Measurements from ENCODE around the gene KLHL17. TPM values are rescaled to one million over a fixed set of nuclear protein-coding genes. Genes with fewer than 3 reads are reported as not detected.

The KLHL17 gene
- total and polyA plus RNA-seq, 10 of the 15 experiments (the other 5 are each of a cell fraction or from before 2014, with no cell fraction given), result 0.03 to 30.6 (median 5.3) TPM

DNA sequence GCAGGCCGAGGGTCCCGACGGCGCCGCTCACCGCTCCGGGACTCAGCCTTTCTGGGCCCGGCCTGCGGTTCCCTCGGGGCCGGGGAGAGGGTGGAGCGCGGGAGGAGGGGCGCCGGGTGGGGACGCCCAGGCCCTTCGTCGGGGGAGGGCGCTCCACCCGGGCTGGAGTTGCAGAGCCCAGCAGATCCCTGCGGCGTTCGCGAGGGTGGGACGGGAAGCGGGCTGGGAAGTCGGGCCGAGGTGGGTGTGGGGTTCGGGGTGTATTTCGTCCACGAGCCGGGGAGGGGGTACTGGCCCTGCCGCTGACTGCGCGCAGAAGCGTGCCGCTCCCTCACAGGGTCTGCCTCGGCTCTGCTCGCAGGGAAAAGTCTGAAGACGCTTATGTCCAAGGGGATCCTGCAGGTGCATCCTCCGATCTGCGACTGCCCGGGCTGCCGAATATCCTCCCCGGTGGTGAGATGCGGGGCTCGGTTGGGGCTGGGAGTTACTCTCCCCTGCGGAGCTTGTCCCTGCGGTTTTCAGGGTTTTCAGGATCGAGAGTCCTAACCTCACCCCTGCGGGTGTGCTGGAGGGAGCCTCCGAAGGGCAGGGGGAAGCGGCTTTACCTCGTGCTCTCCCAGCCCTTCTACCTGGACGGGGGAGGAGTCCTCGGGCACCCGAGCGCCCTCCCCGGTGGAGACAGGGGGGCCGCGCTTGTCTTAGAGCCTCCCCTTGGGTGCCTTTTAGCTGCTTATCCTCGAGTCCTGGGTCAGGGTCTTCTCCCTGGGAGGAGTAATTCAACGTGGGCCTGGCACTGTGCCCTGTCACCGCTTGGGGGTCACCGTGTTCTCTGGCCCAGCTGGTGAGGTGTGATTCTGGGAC is 34.6 kb upstream of the KLHL17 start:
- no peak for ATAC-seq
- no peaks in the 10 kb centered on the region for H3K79me2 ChIP-seq (ENCODE audit: control insufficient read depth, insufficient read depth, low read length)
- no peak overlapping the region for H3K9ac ChIP-seq (ENCODE audit: control insufficient read depth, insufficient read depth, low read length)
- no peaks in the 10 kb centered on the region for H3K4me1 ChIP-seq (ENCODE audit: control insufficient read depth, insufficient read depth, low read length)
- no peaks in the 10 kb centered on the region; the same call in 1 of the 2 replicates for H4K20me1 ChIP-seq (ENCODE audit: control insufficient read depth, insufficient read depth)
- in situ Hi-C loops (cut with MboI), result no loop called here
- ChIA-PET SMC1A (ENCODE audit: uncharacterized antibody, unreplicated experiment) (no interaction called here), CTCF (no interaction called here), RAD21 (ENCODE audit: unreplicated experiment) (no interaction called here), POLR2A (no interaction called here)
- intact Hi-C loops (cut with micrococcal nuclease; ENCODE audit: unreplicated experiment), result no loop called here
- peak; percentile 92 for TF ChIP-seq SUZ12 (IDR thresholded peaks at IDR 0.05; ENCODE audit: unreplicated experiment)
- TF ChIP-seq, protein P1, sequence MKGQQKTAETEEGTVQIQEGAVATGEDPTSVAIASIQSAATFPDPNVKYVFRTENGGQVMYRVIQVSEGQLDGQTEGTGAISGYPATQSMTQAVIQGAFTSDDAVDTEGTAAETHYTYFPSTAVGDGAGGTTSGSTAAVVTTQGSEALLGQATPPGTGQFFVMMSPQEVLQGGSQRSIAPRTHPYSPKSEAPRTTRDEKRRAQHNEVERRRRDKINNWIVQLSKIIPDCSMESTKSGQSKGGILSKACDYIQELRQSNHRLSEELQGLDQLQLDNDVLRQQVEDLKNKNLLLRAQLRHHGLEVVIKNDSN (IDR thresholded peaks at IDR 0.05; ENCODE audit: borderline replicate concordance, extremely low read length, insufficient read depth, low read depth, low read length), result no peak
- H3K36me3 ChIP-seq (ENCODE audit: control insufficient read depth in 2 of 2, insufficient read depth in 2 of 2, low read length in 1 of 2), result no peaks in the 10 kb centered on the region
- no peaks in the 10 kb centered on the region for H3K9me3 ChIP-seq (replicated peaks; ENCODE audit: control insufficient read depth, insufficient read depth, low read length)
- 6% methylated on average over 64 of the region's 65 CpGs for WGBS (ENCODE audit: insufficient coverage, insufficient replicate concordance, low lambda C conversion rate, missing lambda C conversion rate)
- H2AFZ ChIP-seq (ENCODE audit: control insufficient read depth, low read depth, low read length), result no peak overlapping the region
- no peak overlapping the region for H3K4me2 ChIP-seq (ENCODE audit: control insufficient read depth, insufficient read depth)
- H3K27me3 ChIP-seq (replicated peaks in 1 of 2; ENCODE audit: control insufficient read depth in 2 of 2, insufficient read depth in 2 of 2, low read length in 1 of 2), result peaks cover 16 to 21% of the 10 kb centered on the region in 2 experiments
- H3K27ac ChIP-seq (ENCODE audit: control insufficient read depth, insufficient read depth), result no peak overlapping the region
- no TSS peak for BruUV-seq (replicated peaks)
- no peak overlapping the region for H3K4me3 ChIP-seq
- FAIRE-seq, result no peak
- no peak for DNase-seq (ENCODE audit: low read depth, low spot score)

DNA sequence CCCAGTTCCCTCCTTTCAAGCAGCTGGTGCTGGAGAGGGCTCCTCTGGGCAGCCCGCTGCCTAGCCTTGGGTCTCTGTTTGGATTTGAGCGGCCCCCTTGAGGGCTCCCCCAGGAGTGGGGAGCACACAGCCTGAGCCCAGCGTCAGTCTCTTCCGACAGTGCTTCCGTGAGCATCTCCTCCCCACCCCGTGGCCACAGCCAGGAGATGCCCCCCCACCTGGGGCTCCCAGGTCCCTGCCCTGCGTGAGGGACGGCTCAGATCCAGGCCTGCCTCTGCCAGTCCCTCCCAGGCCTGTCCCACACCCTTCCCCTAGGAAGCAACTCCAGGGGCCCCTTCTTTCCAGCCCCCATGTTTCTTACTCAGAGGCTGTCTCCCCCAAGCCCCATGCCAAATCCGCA is 33.1 kb upstream of the KLHL17 start:
- Histone ChIP-seq H4K20me1 (ENCODE audit: control insufficient read depth, insufficient read depth) (no peaks in the 10 kb centered on the region; the same call in 1 of the 2 replicates), H3K9me3 (replicated peaks; ENCODE audit: control insufficient read depth, insufficient read depth, low read length) (no peaks in the 10 kb centered on the region), H3K36me3 (ENCODE audit: control insufficient read depth in 2 of 2, insufficient read depth in 2 of 2, low read length in 1 of 2) (no peaks in the 10 kb centered on the region), H3K27me3 (replicated peaks in 1 of 2; ENCODE audit: control insufficient read depth in 2 of 2, insufficient read depth in 2 of 2, low read length in 1 of 2) (peaks cover 16 to 19% of the 10 kb centered on the region in 2 experiments), H3K27ac (ENCODE audit: control insufficient read depth, insufficient read depth) (no peak overlapping the region), H3K79me2 (ENCODE audit: control insufficient read depth, insufficient read depth, low read length) (no peaks in the 10 kb centered on the region), H3K4me1 (ENCODE audit: control insufficient read depth, insufficient read depth, low read length) (no peaks in the 10 kb centered on the region), H3K4me2 (ENCODE audit: control insufficient read depth, insufficient read depth) (no peak overlapping the region), H3K4me3 (no peak overlapping the region), H2AFZ (ENCODE audit: control insufficient read depth, low read depth, low read length) (no peak overlapping the region), H3K9ac (ENCODE audit: control insufficient read depth, insufficient read depth, low read length) (no peak overlapping the region)
- RAD21 ChIA-PET (ENCODE audit: unreplicated experiment), result no interaction called here
- in situ Hi-C loops (cut with MboI), result no loop called here
- FAIRE-seq, result no peak
- SMC1A ChIA-PET (ENCODE audit: uncharacterized antibody, unreplicated experiment), result no interaction called here
- WGBS (ENCODE audit: insufficient coverage, insufficient replicate concordance, low lambda C conversion rate, missing lambda C conversion rate), result 35% methylated on average over 9 of the region's 9 CpGs
- CTCF ChIA-PET, result no interaction called here
- BruUV-seq (replicated peaks), result no TSS peak
- no peak for ATAC-seq
- intact Hi-C loops (cut with micrococcal nuclease; ENCODE audit: unreplicated experiment), result no loop called here
- POLR2A ChIA-PET, result no interaction called here
- no peak for DNase-seq (ENCODE audit: low read depth, low spot score)
- TF ChIP-seq, protein P2, sequence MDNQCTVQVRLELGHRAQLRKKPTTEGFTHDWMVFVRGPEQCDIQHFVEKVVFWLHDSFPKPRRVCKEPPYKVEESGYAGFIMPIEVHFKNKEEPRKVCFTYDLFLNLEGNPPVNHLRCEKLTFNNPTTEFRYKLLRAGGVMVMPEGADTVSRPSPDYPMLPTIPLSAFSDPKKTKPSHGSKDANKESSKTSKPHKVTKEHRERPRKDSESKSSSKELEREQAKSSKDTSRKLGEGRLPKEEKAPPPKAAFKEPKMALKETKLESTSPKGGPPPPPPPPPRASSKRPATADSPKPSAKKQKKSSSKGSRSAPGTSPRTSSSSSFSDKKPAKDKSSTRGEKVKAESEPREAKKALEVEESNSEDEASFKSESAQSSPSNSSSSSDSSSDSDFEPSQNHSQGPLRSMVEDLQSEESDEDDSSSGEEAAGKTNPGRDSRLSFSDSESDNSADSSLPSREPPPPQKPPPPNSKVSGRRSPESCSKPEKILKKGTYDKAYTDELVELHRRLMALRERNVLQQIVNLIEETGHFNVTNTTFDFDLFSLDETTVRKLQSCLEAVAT (IDR thresholded peaks at IDR 0.05), result no peak
- TF ChIP-seq LARP7 (IDR thresholded peaks at IDR 0.05), result no peak
- TF ChIP-seq, protein P3, sequence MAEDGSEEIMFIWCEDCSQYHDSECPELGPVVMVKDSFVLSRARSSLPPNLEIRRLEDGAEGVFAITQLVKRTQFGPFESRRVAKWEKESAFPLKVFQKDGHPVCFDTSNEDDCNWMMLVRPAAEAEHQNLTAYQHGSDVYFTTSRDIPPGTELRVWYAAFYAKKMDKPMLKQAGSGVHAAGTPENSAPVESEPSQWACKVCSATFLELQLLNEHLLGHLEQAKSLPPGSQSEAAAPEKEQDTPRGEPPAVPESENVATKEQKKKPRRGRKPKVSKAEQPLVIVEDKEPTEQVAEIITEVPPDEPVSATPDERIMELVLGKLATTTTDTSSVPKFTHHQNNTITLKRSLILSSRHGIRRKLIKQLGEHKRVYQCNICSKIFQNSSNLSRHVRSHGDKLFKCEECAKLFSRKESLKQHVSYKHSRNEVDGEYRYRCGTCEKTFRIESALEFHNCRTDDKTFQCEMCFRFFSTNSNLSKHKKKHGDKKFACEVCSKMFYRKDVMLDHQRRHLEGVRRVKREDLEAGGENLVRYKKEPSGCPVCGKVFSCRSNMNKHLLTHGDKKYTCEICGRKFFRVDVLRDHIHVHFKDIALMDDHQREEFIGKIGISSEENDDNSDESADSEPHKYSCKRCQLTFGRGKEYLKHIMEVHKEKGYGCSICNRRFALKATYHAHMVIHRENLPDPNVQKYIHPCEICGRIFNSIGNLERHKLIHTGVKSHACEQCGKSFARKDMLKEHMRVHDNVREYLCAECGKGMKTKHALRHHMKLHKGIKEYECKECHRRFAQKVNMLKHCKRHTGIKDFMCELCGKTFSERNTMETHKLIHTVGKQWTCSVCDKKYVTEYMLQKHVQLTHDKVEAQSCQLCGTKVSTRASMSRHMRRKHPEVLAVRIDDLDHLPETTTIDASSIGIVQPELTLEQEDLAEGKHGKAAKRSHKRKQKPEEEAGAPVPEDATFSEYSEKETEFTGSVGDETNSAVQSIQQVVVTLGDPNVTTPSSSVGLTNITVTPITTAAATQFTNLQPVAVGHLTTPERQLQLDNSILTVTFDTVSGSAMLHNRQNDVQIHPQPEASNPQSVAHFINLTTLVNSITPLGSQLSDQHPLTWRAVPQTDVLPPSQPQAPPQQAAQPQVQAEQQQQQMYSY (CRISPR knock-in tag; IDR thresholded peaks at IDR 0.05), result no peak
- no peak for TF ChIP-seq SIX5 (IDR thresholded peaks at IDR 0.05; ENCODE audit: low read depth, low read length, severe bottlenecking)
- no peak for TF ChIP-seq MYB (IDR thresholded peaks at IDR 0.05; ENCODE audit: borderline replicate concordance, low read depth, low read length)
- TF ChIP-seq MEF2A (IDR thresholded peaks at IDR 0.05; ENCODE audit: insufficient read depth, low read depth, low read length), result no peak
- TF ChIP-seq JUND (IDR thresholded peaks at IDR 0.05; ENCODE audit: low read depth, low read length), result no peak
- no peak for TF ChIP-seq CBX5 (IDR thresholded peaks at IDR 0.05; ENCODE audit: low read depth)
